NT2/D1 (cell line): Measurements from ENCODE around the gene RELN.

ENCODE experiments used
- DNase-seq: peaks from one replicate; pipeline ENCODE4 v3.0.0-alpha.2; 2011; ENCODE audit warnings: low read depth, low spot score
- H3K27me3 ChIP-seq: 2 replicates; pipeline ENCODE4 v1.6.0; 2011; ENCODE audit warnings: mild to moderate bottlenecking; ENCODE audit not compliant: insufficient read length, insufficient read depth
- H3K36me3 ChIP-seq: 2 replicates; pipeline ENCODE4 v1.6.1; 2011; ENCODE audit warnings: mild to moderate bottlenecking, low read length, mixed read lengths; ENCODE audit not compliant: insufficient read depth, insufficient read length
- H3K4me1 ChIP-seq: 2 replicates; pipeline ENCODE4 v1.5.1; 2011; ENCODE audit not compliant: insufficient read depth, insufficient read length
- H3K4me3 ChIP-seq: 2 replicates; pipeline ENCODE4 v1.5.1; 2011; ENCODE audit warnings: low read depth; ENCODE audit not compliant: insufficient read length
- H3K9ac ChIP-seq: 2 replicates; pipeline ENCODE4 v1.6.0; 2011; ENCODE audit warnings: low read depth; ENCODE audit not compliant: insufficient read length
- H3K9me3 ChIP-seq: 2 replicates; pipeline ENCODE4 v1.5.1; 2011; ENCODE audit warnings: mild to moderate bottlenecking, low read length; ENCODE audit not compliant: insufficient read depth
- SUZ12 ChIP-seq: IDR thresholded peaks from 2 replicates; pipeline ENCODE4 v1.6.1; 2011; ENCODE audit not compliant: insufficient read length, insufficient read depth; ENCODE audit errors: extremely low read depth
- YY1 ChIP-seq: IDR thresholded peaks from 2 replicates; pipeline ENCODE4 v1.6.1; 2011; ENCODE audit not compliant: insufficient read length, insufficient read depth
- ZNF274 ChIP-seq: IDR thresholded peaks from 2 replicates; pipeline ENCODE4 v1.6.1; 2011; ENCODE audit warnings: mild to moderate bottlenecking, low read depth, low read length

Gene RELN

DNA sequence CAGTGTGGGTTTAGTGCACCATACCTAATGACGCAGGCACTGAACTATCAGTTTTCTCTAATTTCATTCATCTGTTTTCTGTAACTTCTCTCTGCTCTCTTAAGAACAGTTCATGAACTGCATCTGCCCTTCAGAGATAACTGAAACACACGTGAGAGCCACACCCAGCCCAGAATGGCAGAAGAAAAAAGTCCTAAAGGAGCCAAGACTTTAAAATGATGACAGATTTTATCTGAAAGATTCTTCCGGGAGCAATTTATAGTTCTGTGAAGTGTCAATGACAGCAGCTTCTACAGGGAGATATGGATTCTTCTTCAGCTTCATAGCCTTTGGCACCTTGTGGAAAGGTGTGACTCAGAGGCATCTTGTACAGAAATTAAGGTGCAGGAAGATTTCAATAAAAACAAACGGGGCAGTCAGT, 332.0 kb downstream of the RELN start:
- TF ChIP-seq YY1 (no peak), SUZ12 (no peak), ZNF274 (no peak)
- DNase-seq = no peak
- no peaks in the 10 kb centered on the region for H3K4me1 ChIP-seq

DNA sequence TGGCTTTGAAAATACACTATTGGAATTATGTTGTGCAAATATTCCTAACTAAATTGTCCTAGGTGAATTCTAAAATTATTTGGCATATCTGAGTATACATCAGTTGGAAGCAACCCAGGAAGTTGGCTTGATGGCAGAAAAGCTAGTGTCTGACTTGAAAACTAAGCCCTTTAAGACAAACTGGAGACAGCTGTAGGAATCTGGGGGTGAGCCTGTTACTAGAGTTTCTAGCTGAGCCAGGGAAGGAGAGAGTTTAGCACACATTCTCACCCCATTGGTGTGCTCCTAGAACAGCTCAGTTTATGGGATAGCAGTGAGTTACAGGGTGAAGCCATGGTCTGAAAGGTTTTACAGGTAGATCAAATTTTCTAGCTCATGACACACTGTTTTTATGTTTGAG, 333.2 kb downstream of the RELN start:
- DNase-seq = no peak
- TF ChIP-seq SUZ12 = no peak
- TF ChIP-seq YY1 = no peak
- no peak overlapping the region for H3K9ac ChIP-seq
- no peak overlapping the region for H3K4me3 ChIP-seq
- H3K36me3 ChIP-seq = no peaks in the 10 kb centered on the region
- H3K9me3 ChIP-seq = no peaks in the 10 kb centered on the region
- no peaks in the 10 kb centered on the region for H3K27me3 ChIP-seq
- H3K4me1 ChIP-seq = no peaks in the 10 kb centered on the region

More for the DNA sequence above, 332.0 kb downstream of the RELN start:
- Histone ChIP-seq H3K4me3 (no peak overlapping the region), H3K9me3 (no peaks in the 10 kb centered on the region), H3K36me3 (no peaks in the 10 kb centered on the region), H3K9ac (no peak overlapping the region), H3K27me3 (no peaks in the 10 kb centered on the region)

GRCh38 chr7:103651593-103652377, 337.7 kb downstream of the RELN start:
- H3K4me3 ChIP-seq = no peak overlapping the region
- H3K27me3 ChIP-seq = no peaks in the 10 kb centered on the region
- H3K36me3 ChIP-seq = no peaks in the 10 kb centered on the region
- TF ChIP-seq ZNF274 (no peak), YY1 (no peak), SUZ12 (no peak)
- no peak for DNase-seq
- H3K9ac ChIP-seq = no peak overlapping the region
- H3K4me1 ChIP-seq = no peaks in the 10 kb centered on the region
- H3K9me3 ChIP-seq = no peaks in the 10 kb centered on the region

DNA sequence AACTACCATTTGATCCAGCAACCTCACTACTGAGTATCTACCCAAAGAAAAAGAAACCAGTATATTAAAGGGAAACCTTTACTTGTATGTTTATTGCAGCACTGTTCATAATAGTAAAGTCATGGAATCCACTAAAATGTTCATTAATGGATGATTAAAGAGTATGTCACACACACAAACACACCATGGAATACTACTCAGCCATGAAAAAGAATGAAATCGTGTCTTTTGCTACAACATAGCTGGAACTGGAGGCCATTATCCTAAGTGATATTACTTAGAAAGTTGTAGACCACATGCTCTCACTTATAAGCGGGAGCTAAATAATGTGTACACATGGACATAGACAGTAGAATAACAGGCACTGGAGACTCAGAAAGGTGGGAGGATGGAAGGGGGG, 340.4 kb downstream of the RELN start:
- H3K36me3 ChIP-seq = no peaks in the 10 kb centered on the region
- no peak for DNase-seq
- no peaks in the 10 kb centered on the region for H3K4me1 ChIP-seq
- no peak overlapping the region for H3K9ac ChIP-seq
- no peaks in the 10 kb centered on the region for H3K27me3 ChIP-seq
- no peak overlapping the region for H3K4me3 ChIP-seq
- TF ChIP-seq ZNF274 = no peak
- TF ChIP-seq SUZ12 = no peak
- TF ChIP-seq YY1 = no peak
- H3K9me3 ChIP-seq = no peaks in the 10 kb centered on the region

DNA sequence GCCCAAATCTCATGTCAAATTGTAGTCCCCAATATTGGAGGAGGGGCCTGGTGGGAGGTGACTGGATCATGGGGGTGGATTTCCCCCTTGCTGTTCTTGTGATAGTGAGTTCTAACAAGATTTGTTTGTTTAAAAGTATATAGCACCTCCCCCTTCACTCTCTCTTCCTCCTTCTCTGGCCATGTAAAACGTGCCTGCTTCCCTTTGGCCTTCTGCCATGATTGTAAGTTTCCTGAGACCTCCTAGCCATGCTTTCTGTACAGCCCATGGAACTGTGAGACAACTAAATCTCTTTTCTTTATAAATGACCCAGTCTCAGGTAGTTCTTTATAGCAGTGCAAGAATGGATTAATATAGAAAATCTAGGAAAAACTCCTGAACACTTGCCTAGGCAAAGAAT, 341.3 kb downstream of the RELN start:
- no peak overlapping the region for H3K4me3 ChIP-seq
- no peak for DNase-seq
- no peaks in the 10 kb centered on the region for H3K36me3 ChIP-seq
- no peak overlapping the region for H3K9ac ChIP-seq
- no peak for TF ChIP-seq SUZ12
- no peak for TF ChIP-seq YY1
- no peak for TF ChIP-seq ZNF274
- no peaks in the 10 kb centered on the region for H3K27me3 ChIP-seq
- no peaks in the 10 kb centered on the region for H3K9me3 ChIP-seq
- H3K4me1 ChIP-seq = no peaks in the 10 kb centered on the region

- Histone ChIP-seq H3K9ac (no peak overlapping the region), H3K4me1 (no peaks in the 10 kb centered on the region), H3K4me3 (no peak overlapping the region), H3K9me3 (no peaks in the 10 kb centered on the region), H3K36me3 (no peaks in the 10 kb centered on the region), H3K27me3 (no peaks in the 10 kb centered on the region)
- TF ChIP-seq YY1 = no peak
- TF ChIP-seq ZNF274 = no peak
- no peak for TF ChIP-seq SUZ12
- no peak for DNase-seq
Measured at GRCh38 chr7:103644319-103644718, 345.1 kb downstream of the RELN start.

GRCh38 chr7:103640031-103640779, 349.3 kb downstream of the RELN start:
- TF ChIP-seq ZNF274 (no peak), SUZ12 (no peak)
- H3K27me3 ChIP-seq = no peaks in the 10 kb centered on the region
- no peaks in the 10 kb centered on the region for H3K4me1 ChIP-seq
- no peaks in the 10 kb centered on the region for H3K9me3 ChIP-seq
- no peak overlapping the region for H3K4me3 ChIP-seq
- DNase-seq = no peak
- H3K36me3 ChIP-seq = no peaks in the 10 kb centered on the region
- no peak overlapping the region for H3K9ac ChIP-seq
